K562 (cell line): ENCODE results near the gene PRDX2. TPM values are rescaled to one million over a fixed set of nuclear protein-coding genes. Genes with fewer than 3 reads are reported as not detected.

Experiments used
- ARID1B ChIP-seq: fragments of 450-650 bp; IDR thresholded peaks from 2 replicates; pipeline ENCODE4 v1.6.1; 2016; ENCODE audit warnings: antibody characterized with exemption, mild to moderate bottlenecking, inconsistent platforms
- CTCF ChIP-seq, 3 experiments: IDR thresholded peaks in 2 of 3; conservative IDR thresholded peaks in 1 of 3; 2 replicates each; pipeline ENCODE4 v1.5.1; 2011 to 2012; ENCODE audit warnings: low read length in 3 of 3, mild to moderate bottlenecking in 3 of 3, control low read depth in 2 of 3, improper control_type of control experiment in 1 of 3, inconsistent platforms in 1 of 3, low read depth in 1 of 3, mixed read lengths in 1 of 3, moderate library complexity in 1 of 3; ENCODE audit not compliant: insufficient read depth in 2 of 3
- ID3 ChIP-seq, 2 experiments: fragments of 250-450 bp in 1 of 2; fragments of 450-650 bp in 1 of 2; sonication (Bioruptor Pico) in 1 of 2; IDR thresholded peaks; 2 replicates each; pipeline versions ENCODE4 v1.6.1 to v1.8.0; 2016 to 2021; ENCODE audit warnings: mild to moderate bottlenecking in 2 of 2, moderate library complexity in 2 of 2, missing compliant biosample characterization in 1 of 2, missing genetic modification characterization in 1 of 2
- MTA3 ChIP-seq: fragments of 450-650 bp; formaldehyde crosslinking; IDR thresholded peaks from 2 replicates; pipeline ENCODE4 v1.6.1; 2017; ENCODE audit warnings: mild to moderate bottlenecking, borderline replicate concordance
- NFE2L1 ChIP-seq: fragments of 450-650 bp; IDR thresholded peaks from 2 replicates; pipeline ENCODE4 v1.6.1; 2016; ENCODE audit warnings: missing genetic modification characterization, low read depth, mild to moderate bottlenecking, missing compliant biosample characterization, moderate library complexity, borderline replicate concordance
- NFRKB ChIP-seq: fragments of 450-650 bp; IDR thresholded peaks from 2 replicates; pipeline ENCODE4 v1.6.1; 2016; ENCODE audit warnings: low read depth
- NR0B1 ChIP-seq: fragments of 450-650 bp; IDR thresholded peaks from one replicate; pipeline ENCODE4 v1.6.1; 2018; ENCODE audit warnings: mild to moderate bottlenecking, moderate library complexity; ENCODE audit not compliant: partially characterized antibody
- PHTF2 ChIP-seq: fragments of 250-450 bp; sonication (Bioruptor Pico); IDR thresholded peaks from 2 replicates; pipeline ENCODE4 v1.5.0; 2021; ENCODE audit warnings: mild to moderate bottlenecking
- POLR2B ChIP-seq: fragments of 450-650 bp; IDR thresholded peaks from 2 replicates; pipeline ENCODE4 v1.6.1; 2018; ENCODE audit warnings: low read depth; ENCODE audit not compliant: partially characterized antibody
- PRDM10 ChIP-seq: fragments of 450-650 bp; IDR thresholded peaks from 2 replicates; pipeline ENCODE4 v1.6.1; 2018; ENCODE audit not compliant: partially characterized antibody
- SRF ChIP-seq, 2 experiments: fragments of 250-450, 450-650 bp in 1 of 2; sonication (Bioruptor Pico) in 1 of 2; sonication (generic) in 1 of 2; formaldehyde crosslinking; IDR thresholded peaks; 2 replicates each; pipeline versions ENCODE4 v1.5.0 to v1.5.1; 2020 to 2022; ENCODE audit warnings: mild to moderate bottlenecking in 1 of 2, missing genetic modification reagents in 1 of 2
- SUPT5H ChIP-seq: fragments of 450-650 bp; IDR thresholded peaks from 2 replicates; pipeline ENCODE4 v1.6.1; 2016
- TAF15 ChIP-seq: fragments of 200-400 bp; formaldehyde crosslinking; IDR thresholded peaks from 2 replicates; pipeline ENCODE4 v1.6.1; 2017; ENCODE audit warnings: mild to moderate bottlenecking, low read depth, low read length, moderate library complexity
- USF1 ChIP-seq: sonication (generic); formaldehyde crosslinking; IDR thresholded peaks from 2 replicates; pipeline ENCODE4 v1.9.0; 2022; ENCODE audit warnings: mild to moderate bottlenecking, missing genetic modification reagents
- polyA plus RNA-seq, 8 experiments: library from polyadenylated mRNA; depleted of rRNA in 4 of 8; stranded (reverse) in 5 of 8; unstranded in 3 of 8; fragments of >200 nt; fragmentation: Nextera tagmentation in 2 of 8; fragmentation: Illumina TruSeq in 1 of 8; extraction: Ambion mirVana in 2 of 8; extraction: Trizol in 1 of 8; gene quantifications; 2 replicates each; pipeline versions ENCODE4 v1.2.1 to v1.2.3, GENCODE V29; 2011 to 2014; ENCODE audit warnings: inconsistent platforms in 1 of 8, missing spikeins in 1 of 8
- total RNA-seq, 7 experiments: library from RNA; depleted of rRNA in 6 of 7; stranded (reverse); fragments of >200 nt in 6 of 7; fragmentation: Illumina TruSeq in 2 of 7; extraction: Trizol in 2 of 7; gene quantifications; 2 replicates each; pipeline versions ENCODE4 v1.2.1 to v1.2.3, GENCODE V29; 2011 to 2021; ENCODE audit warnings: low replicate concordance in 1 of 7

PRDX2 gene
- total and polyA plus RNA-seq, 9 of the 15 experiments (the other 6 are each of a cell fraction or from before 2014, with no cell fraction given) = 206 to 1,183 (median 415) TPM

GRCh38 chr19:12840091-12841079 lies 38.8 kb upstream of the PRDX2 start (continued):
- TF ChIP-seq ARID1B = no peak
- peak in 1 of 2 experiments; percentile 82; a peak in 1 of 4 replicates for TF ChIP-seq SRF (CRISPR knock-in tag; IDR thresholded peaks at IDR 0.05)
- peak; percentile 54 for TF ChIP-seq USF1 (CRISPR knock-in tag)
- TF ChIP-seq PHTF2 (CRISPR knock-in tag) = no peak
- no peak for TF ChIP-seq ID3 (CRISPR knock-in tag; IDR thresholded peaks at IDR 0.05)
- TF ChIP-seq ID3 (tag; IDR thresholded peaks at IDR 0.05) = no peak
- no peak for TF ChIP-seq NR0B1
- no peak for TF ChIP-seq TAF15
- TF ChIP-seq NFE2L1 (tag) = no peak
- no peak for TF ChIP-seq SUPT5H
- TF ChIP-seq CTCF (IDR thresholded peaks at IDR 0.05 in 2 of 3, conservative IDR thresholded peaks at IDR 0.05 in 1 of 3; ENCODE audit: insufficient read depth in 2 of 3, low read depth in 1 of 3, low read length in 3 of 3) = 0 out of 6 replicates have a peak, but pooled peaks of 2 of the 3 experiments have one; percentile 1 to 5
- TF ChIP-seq NFRKB = no peak
- TF ChIP-seq PRDM10 = peak; percentile 17
- TF ChIP-seq MTA3 = 0 out of 2 replicates have a peak, but pooled peaks have one; percentile 24
- peak; percentile 21 for TF ChIP-seq POLR2B
